ENCODE results near the gene ARMC5.

ARMC5 gene

DNA sequence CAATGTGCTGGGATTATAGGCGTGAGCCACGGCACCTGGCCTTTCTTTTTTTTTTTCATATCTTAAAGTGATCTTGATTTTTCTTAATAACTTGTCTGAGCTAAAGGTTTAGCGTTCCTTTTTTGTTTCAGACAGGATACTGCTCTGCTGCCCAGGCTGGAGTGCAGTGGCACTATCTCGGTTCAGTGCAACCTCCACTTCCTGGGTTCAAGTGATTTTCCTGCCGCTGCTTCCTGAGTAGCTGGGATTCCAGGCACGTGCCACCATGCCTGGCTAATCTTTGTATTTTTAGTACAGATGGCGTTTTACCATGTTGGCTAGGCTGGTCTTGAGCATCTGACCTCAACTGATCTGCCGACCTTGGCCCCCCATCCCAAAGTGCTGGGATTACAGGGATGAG lies 44.9 kb downstream of the ARMC5 start:
- no peak for DNase-seq

DNA sequence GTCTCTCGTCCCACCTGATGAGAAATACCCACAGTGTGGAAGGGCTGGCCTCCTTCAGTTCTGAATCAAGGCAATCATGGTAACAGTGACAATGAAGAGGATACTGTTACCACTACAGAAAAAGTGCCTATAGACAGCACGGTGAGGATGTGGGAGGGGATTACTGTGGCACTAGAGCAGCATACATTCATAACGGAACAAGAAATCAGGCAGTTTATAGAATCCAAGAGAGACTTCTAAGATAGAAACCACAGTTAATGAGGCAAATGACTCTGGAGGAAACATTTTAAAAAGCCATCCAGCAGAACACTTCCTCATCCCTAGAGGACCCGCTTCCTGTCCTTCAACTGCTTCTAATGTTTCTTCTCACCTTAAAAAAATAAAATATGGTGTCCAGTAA lies 46.2 kb downstream of the ARMC5 start:
- peak; percentile 87 for DNase-seq

GRCh38 chr16:31507617-31507928 lies 48.3 kb downstream of the ARMC5 start:
- no peak for DNase-seq

DNA sequence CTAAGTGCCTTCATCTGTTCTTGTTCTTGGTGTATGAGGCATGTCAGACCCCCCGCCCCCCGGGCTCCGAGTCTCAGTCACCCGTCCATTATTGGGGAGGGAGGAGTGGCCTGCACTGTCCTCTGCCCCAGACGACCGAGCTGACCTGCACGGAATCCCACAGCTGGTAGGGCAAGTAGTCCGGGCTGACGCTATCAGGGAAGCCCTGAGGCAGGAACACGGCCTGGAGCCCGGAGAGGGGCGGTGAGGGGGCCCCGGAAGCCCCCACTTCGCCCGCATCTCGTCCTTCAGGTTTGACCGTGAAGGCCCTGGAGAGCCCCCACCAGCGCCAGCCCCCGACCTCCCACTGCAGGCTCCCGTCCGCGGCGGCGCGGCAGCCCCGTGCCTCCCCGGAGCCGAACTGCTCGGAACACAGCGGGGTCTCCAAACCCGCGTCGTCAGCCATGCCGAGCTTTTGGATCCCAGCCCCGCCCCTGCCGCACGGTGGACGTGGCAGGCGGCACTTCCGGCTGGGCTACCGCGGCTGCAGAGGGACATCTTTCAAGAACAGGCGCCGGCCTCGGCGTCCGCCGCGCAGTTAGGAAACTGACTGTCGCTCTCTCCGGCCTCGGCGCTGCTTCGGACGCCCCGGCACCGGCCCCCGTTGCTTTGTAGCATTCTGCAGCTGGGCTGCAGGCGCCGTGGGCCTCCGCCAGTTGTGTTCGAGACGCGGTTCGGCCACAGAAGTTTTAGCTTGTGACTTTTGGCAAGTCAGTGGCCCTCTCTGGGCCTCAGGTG lies 48.8 kb downstream of the ARMC5 start, which contains the start of gene RUSF1:
Gene RUSF1, minus strand, starts transcription at position 463 of the 777 bp plus-strand sequence. Its CDS starts 18 bp downstream, at position 445.
- DNase-seq = peak; percentile 92

DNA sequence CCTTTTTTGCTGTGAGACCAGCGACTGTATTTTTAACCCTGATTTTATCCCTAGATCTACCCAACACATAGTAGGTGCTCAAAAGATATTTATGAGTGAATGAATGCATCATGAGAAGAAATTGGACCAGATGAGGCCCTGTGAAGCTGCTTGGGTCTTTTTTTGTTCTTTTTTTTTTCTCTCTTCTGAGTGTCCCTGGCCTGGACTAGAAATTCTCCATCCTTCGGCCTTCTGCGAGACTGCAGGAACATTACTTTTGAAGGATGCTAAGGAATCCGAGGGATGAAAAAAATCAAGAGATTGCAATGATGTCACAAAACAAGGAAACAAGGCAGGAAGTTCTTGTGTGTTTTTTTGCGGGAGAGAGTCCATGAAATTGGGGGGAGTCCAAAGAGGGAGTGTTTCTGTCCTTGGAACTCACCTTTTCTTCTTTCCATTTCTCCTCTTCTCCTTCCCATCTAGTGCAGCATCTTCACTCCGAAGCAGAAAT lies 49.5 kb downstream of the ARMC5 start:
- DNase-seq = no peak

GRCh38 chr16:31513126-31513525 lies 53.8 kb downstream of the ARMC5 start:
- no peak for DNase-seq

GRCh38 chr16:31513884-31514283 lies 54.6 kb downstream of the ARMC5 start:
- no peak for DNase-seq

Data from activated CD4-positive, alpha-beta T cell treated with anti-CD3 and anti-CD28 coated beads, Interleukin-10, Interleukin-2, amounts not matched to agents 100 ng/mL and 50 ng/mL, durations not matched to agents 16 hours and 8 hours (primary cell).